ENCODE measurements around the gene RIPK4.
"Not testable (repeated sequence)": the region's sequence is repeated elsewhere in the genome, so short reads cannot be mapped to it uniquely, and the experiment has no call there.

Gene RIPK4

DNA sequence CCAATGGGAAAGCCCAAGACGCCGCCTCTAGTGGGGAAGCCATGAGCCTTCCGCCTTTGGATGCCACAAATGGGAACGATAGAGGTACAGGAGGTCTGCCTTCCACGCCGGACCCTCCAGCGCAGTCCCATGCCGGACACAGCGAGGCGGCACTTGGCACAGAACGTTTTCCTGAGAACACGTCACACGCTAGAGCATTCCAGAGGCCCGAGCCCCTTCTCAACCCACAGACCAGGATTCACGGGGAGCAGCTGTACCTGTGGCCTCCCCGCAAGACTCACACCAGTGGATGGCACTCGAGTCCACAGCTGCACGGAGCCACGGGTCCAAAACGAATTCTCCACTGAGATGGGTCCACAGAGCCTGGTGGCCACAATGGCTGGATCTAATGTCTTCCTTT, 31.5 kb upstream of the RIPK4 start:
- in situ Hi-C loops (cut with MboI; ENCODE audit: low pct_unique_long_range_greater_than_20kb, low sequenced_read_pairs): no loop called here

DNA sequence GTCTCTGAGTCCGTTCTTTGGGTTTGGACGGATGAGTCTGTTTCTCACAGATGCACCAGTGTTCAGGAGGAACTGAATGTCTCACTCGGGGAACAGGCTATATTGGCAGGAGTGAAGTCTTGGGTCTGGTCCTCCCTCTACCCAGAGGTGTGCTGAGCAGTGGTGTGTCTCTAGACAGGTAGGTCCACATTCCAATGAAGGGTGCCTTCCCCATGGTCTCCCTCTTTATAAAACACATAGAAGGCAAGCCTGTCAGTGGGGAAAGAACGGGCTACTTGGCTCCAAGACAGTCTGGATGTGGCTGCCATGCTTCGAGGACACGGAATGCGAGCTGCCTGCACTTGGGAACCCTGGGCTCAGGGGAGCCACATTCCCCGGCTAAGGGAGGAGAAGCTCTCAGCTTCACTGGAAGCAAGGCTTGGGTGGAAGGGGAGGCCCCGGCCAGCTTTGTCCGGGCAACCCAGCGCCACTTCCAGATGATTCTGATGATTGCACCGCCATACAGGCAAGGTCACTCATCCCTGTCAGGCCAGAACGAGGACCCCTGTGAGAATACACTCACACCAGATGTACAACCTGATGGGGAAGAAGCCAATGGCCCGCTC, 29.7 kb upstream of the RIPK4 start:
- DNase-seq: no peak
- in situ Hi-C loops (cut with MboI; ENCODE audit: low pct_unique_long_range_greater_than_20kb, low sequenced_read_pairs): no loop called here

More for the DNA sequence above, 31.5 kb upstream of the RIPK4 start:
- no peak for DNase-seq

DNA sequence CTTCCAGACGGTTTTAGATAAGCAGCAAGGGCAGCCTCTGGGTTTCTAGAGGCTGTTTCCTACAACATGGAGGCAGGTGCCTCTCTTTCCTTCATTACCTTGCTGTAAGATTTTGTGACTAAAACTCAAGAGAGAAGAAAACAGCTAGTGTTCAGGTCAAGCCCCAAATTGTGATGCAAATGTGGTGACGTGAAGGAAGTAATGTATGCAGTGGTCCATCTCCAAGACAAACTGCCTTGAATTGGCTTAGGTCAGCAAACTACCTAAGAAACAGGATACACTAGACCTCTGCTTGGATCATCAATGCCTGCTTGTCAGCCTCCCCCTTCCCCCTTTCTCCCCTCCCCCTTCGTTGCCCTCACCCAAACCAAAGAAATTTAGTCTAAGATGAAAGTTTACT, 28.9 kb upstream of the RIPK4 start:
- in situ Hi-C loops (cut with MboI; ENCODE audit: low pct_unique_long_range_greater_than_20kb, low sequenced_read_pairs): no loop called here

DNA sequence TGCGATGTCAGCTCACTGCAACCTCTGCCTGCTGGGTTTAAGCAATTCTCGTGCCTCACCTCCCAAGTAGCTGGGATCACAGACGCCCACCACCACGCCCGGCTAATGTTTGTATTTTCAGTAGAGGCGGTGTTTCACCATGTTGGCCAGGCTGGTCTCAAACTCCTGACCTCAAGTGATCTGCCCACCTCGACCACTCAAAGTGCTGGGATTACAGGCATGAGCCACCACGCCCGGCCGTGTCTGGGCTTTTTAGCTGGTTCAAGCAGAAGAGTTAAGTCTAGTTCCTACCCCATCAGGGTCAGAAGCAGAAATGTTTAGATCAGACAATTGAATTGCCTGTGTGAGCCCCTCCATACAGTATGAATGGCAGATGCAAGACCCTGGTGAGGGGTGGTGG, 27.7 kb upstream of the RIPK4 start:
- in situ Hi-C loops (cut with MboI; ENCODE audit: low pct_unique_long_range_greater_than_20kb, low sequenced_read_pairs): no loop called here
- no peak for DNase-seq

More for the DNA sequence above, 28.9 kb upstream of the RIPK4 start:
- no peak for DNase-seq

- in situ Hi-C loops (cut with MboI; ENCODE audit: low pct_unique_long_range_greater_than_20kb, low sequenced_read_pairs): no loop called here
- no peak for DNase-seq
Measured at GRCh38 chr21:41792711-41793110, 25.9 kb upstream of the RIPK4 start.

DNA sequence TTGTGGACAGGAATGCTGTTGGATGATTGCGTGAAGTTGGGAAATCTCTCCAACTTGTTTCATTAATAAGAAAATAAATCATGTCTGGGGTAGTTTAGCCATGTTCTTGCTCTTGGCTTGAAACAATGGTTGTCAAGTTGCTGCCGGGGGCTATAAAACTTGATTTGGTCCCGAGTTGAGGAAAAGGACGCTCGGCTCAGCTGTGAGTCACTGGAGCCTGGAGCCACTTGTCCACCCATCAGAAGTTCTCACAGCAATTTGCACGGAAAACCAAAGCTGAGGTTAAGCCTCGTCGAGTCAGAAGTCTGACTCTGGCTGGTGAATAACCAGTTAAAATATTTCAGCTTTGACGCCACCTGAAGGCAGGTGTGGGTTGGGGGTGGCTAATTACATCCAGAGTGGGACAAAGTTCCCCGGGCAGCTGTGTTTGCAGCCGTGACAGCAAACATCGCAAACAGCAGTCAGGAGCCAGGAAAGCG, 19.7 kb upstream of the RIPK4 start:
- no peak for DNase-seq
- in situ Hi-C loops (cut with MboI; ENCODE audit: low pct_unique_long_range_greater_than_20kb, low sequenced_read_pairs): no loop called here

GRCh38 chr21:41785262-41785661, 18.4 kb upstream of the RIPK4 start:
- DNase-seq; in situ Hi-C loops (cut with MboI; ENCODE audit: low pct_unique_long_range_greater_than_20kb, low sequenced_read_pairs): not testable (repeated sequence)

DNA sequence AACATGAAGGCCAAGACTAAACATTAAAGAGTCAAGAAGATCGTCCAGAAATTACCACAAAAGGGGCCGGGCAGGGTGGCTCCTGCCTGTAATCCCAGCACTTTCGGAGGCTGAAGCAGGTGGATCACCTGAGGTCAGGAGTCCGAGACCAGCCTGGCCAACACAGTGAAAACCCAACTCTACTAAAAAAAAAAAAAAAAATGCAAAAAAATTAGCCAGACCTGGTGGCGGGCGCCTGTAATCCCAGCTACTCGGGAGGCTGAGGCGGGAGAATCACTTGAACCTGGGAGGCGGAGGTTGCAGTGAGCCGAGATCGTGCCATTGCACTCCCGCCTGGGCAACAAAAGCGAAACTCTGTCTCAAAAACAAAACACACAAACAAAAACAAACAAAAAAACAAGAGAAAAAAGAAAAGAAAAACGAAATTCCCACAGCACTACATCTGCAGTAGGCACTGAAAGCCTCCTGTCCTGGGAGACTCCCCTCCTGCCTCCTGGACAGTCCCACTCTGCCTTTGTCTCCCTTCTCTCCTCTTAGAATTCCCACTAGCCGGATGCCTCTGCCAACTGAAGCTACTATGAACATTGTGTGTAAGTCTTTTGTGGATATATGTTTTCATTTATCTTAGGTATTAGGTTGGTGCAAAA, 17.7 kb upstream of the RIPK4 start:
- no peak for DNase-seq
- in situ Hi-C loops (cut with MboI; ENCODE audit: low pct_unique_long_range_greater_than_20kb, low sequenced_read_pairs): no loop called here

- peak; percentile 65 for DNase-seq
- in situ Hi-C loops (cut with MboI; ENCODE audit: low pct_unique_long_range_greater_than_20kb, low sequenced_read_pairs): no loop called here
Measured at GRCh38 chr21:41783476-41784180, 16.8 kb upstream of the RIPK4 start.

DNA sequence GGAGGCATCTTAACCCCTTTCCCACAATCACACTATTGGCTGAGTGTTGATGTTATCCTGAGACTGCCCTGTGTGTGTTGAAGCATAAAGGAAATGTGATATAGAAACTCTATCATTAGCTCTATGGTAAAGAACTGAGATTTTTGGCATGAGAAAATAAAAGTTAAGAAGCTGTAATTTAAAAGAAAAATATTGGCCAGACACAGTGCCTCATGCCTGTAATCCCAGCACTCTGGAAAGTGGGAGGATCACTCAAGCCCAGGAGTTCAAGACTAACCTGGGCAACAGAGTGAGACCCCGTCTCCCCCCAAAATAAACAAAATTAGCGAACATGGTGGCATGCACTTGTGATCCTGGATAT, 14.2 kb upstream of the RIPK4 start:
- in situ Hi-C loops (cut with MboI; ENCODE audit: low pct_unique_long_range_greater_than_20kb, low sequenced_read_pairs): no loop called here
- no peak for DNase-seq

- in situ Hi-C loops (cut with MboI; ENCODE audit: low pct_unique_long_range_greater_than_20kb, low sequenced_read_pairs): no loop called here
- DNase-seq: no peak
Measured at GRCh38 chr21:41780337-41781049, 13.6 kb upstream of the RIPK4 start.

GRCh38 chr21:41779659-41780058, 12.8 kb upstream of the RIPK4 start:
- no peak for DNase-seq
- in situ Hi-C loops (cut with MboI; ENCODE audit: low pct_unique_long_range_greater_than_20kb, low sequenced_read_pairs): no loop called here

DNA sequence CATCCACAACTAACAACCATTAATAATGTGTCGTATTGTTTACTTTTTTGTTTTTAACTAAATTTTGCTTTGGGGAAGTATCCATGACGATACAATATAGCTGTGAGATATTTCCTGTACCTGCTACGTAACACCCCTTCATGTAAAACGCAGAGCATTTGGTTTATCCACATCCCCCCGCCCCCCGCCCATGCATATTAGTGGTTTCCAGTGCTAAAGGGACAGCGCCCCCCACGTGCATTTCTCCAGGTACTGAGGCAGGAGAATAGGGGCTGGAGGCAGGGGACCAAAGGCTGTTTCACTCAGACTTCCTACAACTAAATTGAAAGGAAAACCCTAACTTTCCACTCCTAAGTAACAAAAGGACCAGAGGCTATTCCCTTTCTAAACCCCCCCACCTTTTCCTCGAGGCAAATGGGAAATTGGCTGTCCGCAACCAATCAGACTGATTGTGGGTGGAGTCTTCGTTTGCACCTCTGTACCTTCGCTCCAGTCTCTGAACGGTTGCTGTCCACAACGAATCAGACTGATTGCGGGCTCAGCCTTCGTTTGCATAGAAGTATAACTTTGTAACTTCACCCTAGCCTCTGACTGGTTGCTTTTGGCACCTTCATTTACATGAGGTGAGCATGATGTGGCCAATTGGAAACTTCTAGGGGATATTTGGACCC, 12.2 kb upstream of the RIPK4 start:
- in situ Hi-C loops (cut with MboI; ENCODE audit: low pct_unique_long_range_greater_than_20kb, low sequenced_read_pairs): no loop called here

DNA sequence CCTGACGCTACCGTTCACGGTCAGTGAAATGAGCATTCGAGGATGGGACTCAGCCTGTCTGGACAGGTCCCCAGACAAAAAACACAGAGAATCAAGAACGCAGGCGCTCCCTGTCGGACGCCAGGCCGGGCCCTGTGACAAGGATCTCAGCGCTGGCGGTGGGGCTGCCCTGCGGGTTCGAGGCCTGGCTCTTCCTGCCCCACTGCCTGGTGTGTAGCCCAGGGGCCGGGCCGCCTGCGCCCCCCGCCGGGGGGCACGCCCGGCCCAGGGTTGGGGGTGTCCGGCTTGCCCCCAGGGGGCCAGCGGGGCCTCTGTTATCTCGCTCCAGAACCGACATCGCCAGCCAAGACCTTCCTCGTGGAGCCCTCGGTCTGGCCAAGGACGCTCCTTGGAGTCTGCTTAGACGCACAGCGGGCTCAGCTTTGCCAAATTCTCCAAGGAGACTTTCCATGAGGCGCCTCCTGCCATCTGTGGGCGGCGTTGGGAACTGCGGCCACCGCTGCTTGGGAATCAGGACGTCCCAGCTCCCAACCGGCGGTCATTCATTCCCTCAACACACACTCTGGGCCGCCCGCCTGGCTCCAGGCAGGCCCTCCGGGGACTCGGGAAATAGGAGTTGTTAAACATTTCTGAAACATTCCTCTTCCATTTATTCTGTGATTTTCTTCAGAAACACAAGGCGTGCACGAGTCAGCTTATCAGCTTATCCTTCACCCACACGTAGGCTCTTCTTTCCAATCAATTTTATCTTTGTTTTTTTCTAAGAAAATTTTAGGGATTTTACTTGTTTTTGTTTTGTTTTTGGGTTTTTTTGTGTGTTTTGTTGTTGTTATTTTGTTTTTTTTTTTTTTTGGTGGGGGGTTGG, 11.3 kb upstream of the RIPK4 start:
- peak; percentile 62 for DNase-seq
- in situ Hi-C loops (cut with MboI; ENCODE audit: low pct_unique_long_range_greater_than_20kb, low sequenced_read_pairs): no loop called here

More for the DNA sequence above, 12.2 kb upstream of the RIPK4 start:
- DNase-seq: no peak

DNA sequence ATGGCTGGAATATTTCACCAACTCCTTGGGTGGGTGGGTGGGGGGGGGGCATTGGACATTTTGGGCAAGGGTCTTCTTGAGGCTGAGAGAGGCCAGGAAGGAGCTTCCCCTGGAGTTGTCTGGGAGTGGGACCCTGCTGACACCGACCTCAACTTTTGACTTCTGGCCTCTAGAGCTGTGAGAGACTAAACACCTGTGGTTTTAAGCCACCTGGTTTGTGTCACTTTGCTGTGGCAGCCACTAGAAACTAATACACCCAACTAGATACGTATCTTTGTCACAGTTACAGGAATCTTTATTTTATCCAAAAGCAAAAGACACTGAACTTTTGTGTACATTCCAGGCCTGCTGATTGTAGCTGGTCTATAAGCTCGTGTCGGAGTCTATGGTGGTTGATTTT, 9.9 kb upstream of the RIPK4 start:
- in situ Hi-C loops (cut with MboI; ENCODE audit: low pct_unique_long_range_greater_than_20kb, low sequenced_read_pairs): no loop called here
- DNase-seq: no peak

DNA sequence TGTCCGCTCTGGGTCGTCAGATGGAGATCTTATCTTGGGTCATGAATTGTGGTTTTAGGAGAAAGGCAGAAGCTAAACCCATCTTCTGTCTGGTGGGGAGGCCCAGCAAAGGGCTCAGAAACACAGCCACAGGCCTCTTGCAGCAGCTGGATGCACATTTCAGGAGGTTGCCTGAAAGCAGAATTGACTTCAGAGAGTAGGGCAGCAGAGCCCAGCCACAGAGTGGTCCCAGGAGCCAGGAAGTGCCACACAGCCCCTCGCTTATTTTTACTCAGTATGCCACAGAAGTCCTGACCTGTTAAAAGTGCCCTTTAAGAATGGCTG, 8.3 kb upstream of the RIPK4 start:
- in situ Hi-C loops (cut with MboI; ENCODE audit: low pct_unique_long_range_greater_than_20kb, low sequenced_read_pairs): no loop called here
- no peak for DNase-seq

GRCh38 chr21:41774467-41775148, 7.8 kb upstream of the RIPK4 start:
- in situ Hi-C loops (cut with MboI; ENCODE audit: low pct_unique_long_range_greater_than_20kb, low sequenced_read_pairs): no loop called here
- DNase-seq: no peak
